ENCODE results near the gene SYNGR2.

- TF ChIP-seq POLR2A (IDR thresholded peaks at IDR 0.05) (no peak), CTCF (IDR thresholded peaks at IDR 0.05) (no peak)
Measured at GRCh38 chr17:78172249-78173051, 4.1 kb downstream of the SYNGR2 start.

All from breast epithelium (tissue), 3 donors.